Measurements from ENCODE around the gene CCDC8.

GRCh38 chr19:46426035-46426505 is 12.7 kb upstream of the CCDC8 start:
- TF ChIP-seq CTCF (conservative IDR thresholded peaks at IDR 0.05; ENCODE audit: low read depth, low read length) (no peak), EZH2 (IDR thresholded peaks at IDR 0.05; ENCODE audit: borderline replicate concordance, low read depth, low read length, poor library complexity, severe bottlenecking) (no peak)

Data from A673 (cell line).